K562 (cell line): ENCODE results near the gene RGL4. TPM values are rescaled to one million over a fixed set of nuclear protein-coding genes. Genes with fewer than 3 reads are reported as not detected.
A peak's percentile ranks its signal among the peaks of the same experiment; 100 is the strongest.

Experiments
- ASH1L ChIP-seq: fragments of 450-650 bp; IDR thresholded peaks from 2 replicates; pipeline ENCODE4 v1.6.1; 2018; ENCODE audit warnings: borderline replicate concordance, mild to moderate bottlenecking, low read depth; ENCODE audit not compliant: partially characterized antibody
- BRCA1 ChIP-seq, 2 experiments: fragments of 450-650 bp in 1 of 2; sonication (generic) in 1 of 2; formaldehyde crosslinking in 1 of 2; IDR thresholded peaks; 2 replicates each; pipeline versions ENCODE4 v1.5.0 to v1.6.1; 2017 to 2020; ENCODE audit warnings: mild to moderate bottlenecking in 1 of 2, missing genetic modification reagents in 1 of 2
- CBX3 ChIP-seq, 2 experiments: IDR thresholded peaks; 1 replicate in 1 of 2; 2 replicates in 1 of 2; pipeline ENCODE4 v1.6.1; 2012; ENCODE audit warnings: inconsistent platforms in 2 of 2, low read length in 2 of 2, borderline replicate concordance in 1 of 2, control low read depth in 1 of 2
- EP300 ChIP-seq: IDR thresholded peaks from 2 replicates; pipeline ENCODE4 v1.6.1; 2012; ENCODE audit warnings: low read length, improper control_type of control experiment
- ETV6 ChIP-seq, 3 experiments: fragments of 150-350 bp in 1 of 3; sonication (generic) in 1 of 3; formaldehyde crosslinking in 1 of 3; IDR thresholded peaks; 2 replicates each; pipeline versions ENCODE4 v1.6.1 to v1.8.0; 2014 to 2022; ENCODE audit warnings: borderline replicate concordance in 2 of 3, low read depth in 2 of 3, antibody characterized with exemption in 1 of 3, low read length in 1 of 3, mild to moderate bottlenecking in 1 of 3, missing genetic modification reagents in 1 of 3
- MAFK ChIP-seq: IDR thresholded peaks from 2 replicates; pipeline ENCODE4 v1.6.1; 2011; ENCODE audit warnings: low read length, improper control_type of control experiment
- MYC ChIP-seq, 2 experiments: fragments of 250-450 bp in 1 of 2; sonication (Bioruptor Pico) in 1 of 2; IDR thresholded peaks; 2 replicates each; pipeline versions ENCODE4 v1.5.1 to v1.6.1; 2012 to 2021; ENCODE audit warnings: low read depth in 2 of 2, borderline replicate concordance in 1 of 2, improper control_type of control experiment in 1 of 2, low read length in 1 of 2, mild to moderate bottlenecking in 1 of 2, moderate library complexity in 1 of 2
- NR3C1 ChIP-seq: sonication (generic); formaldehyde crosslinking; IDR thresholded peaks from 2 replicates; pipeline ENCODE4 v1.8.1; 2022; ENCODE audit warnings: missing genetic modification reagents
- RBM17 ChIP-seq: fragments of 200-400 bp; formaldehyde crosslinking; IDR thresholded peaks from 2 replicates; pipeline ENCODE4 v1.6.1; 2017; ENCODE audit warnings: low read depth, mild to moderate bottlenecking, low read length, borderline replicate concordance
- SMAD1 ChIP-seq: fragments of 150-350 bp; IDR thresholded peaks from 2 replicates; pipeline ENCODE4 v1.6.1; 2014; ENCODE audit warnings: low read length, low read depth; ENCODE audit not compliant: partially characterized antibody
- ZNF140 ChIP-seq: fragments of 250-450 bp; sonication (Bioruptor Pico); IDR thresholded peaks from 2 replicates; pipeline ENCODE4 v1.8.0; 2021; ENCODE audit warnings: moderate library complexity, mild to moderate bottlenecking, inconsistent platforms
- ZNF239 ChIP-seq: fragments of 250-450 bp; sonication (Bioruptor Pico); IDR thresholded peaks from 2 replicates; pipeline ENCODE4 v1.4.0; 2020; ENCODE audit warnings: mild to moderate bottlenecking
- ZNF766 ChIP-seq: fragments of 200-800 bp; sonication (Bioruptor generic); conservative IDR thresholded peaks from 2 replicates; pipeline ENCODE4 v1.6.1; 2016; ENCODE audit warnings: missing genetic modification characterization, missing compliant biosample characterization
- polyA plus RNA-seq, 8 experiments: library from polyadenylated mRNA; depleted of rRNA in 4 of 8; stranded (reverse) in 5 of 8; unstranded in 3 of 8; fragments of >200 nt; fragmentation: Nextera tagmentation in 2 of 8; fragmentation: Illumina TruSeq in 1 of 8; extraction: Ambion mirVana in 2 of 8; extraction: Trizol in 1 of 8; gene quantifications; 2 replicates each; pipeline versions ENCODE4 v1.2.1 to v1.2.3, GENCODE V29; 2011 to 2014; ENCODE audit warnings: inconsistent platforms in 1 of 8, missing spikeins in 1 of 8
- total RNA-seq, 7 experiments: library from RNA; depleted of rRNA in 6 of 7; stranded (reverse); fragments of >200 nt in 6 of 7; fragmentation: Illumina TruSeq in 2 of 7; extraction: Trizol in 2 of 7; gene quantifications; 2 replicates each; pipeline versions ENCODE4 v1.2.1 to v1.2.3, GENCODE V29; 2011 to 2021; ENCODE audit warnings: low replicate concordance in 1 of 7
- TF ChIP-seq, protein P1 (sequence below): fragments of 250-450 bp; sonication (Bioruptor Pico); IDR thresholded peaks from 2 replicates; pipeline ENCODE4 v1.8.0; 2021; ENCODE audit warnings: mild to moderate bottlenecking, moderate library complexity
- TF ChIP-seq, protein P2 (sequence below): fragments of 450-650 bp; conservative IDR thresholded peaks from 2 replicates; pipeline ENCODE4 v1.6.1; 2016; ENCODE audit warnings: missing genetic modification characterization, low read depth, mild to moderate bottlenecking, missing compliant biosample characterization, moderate library complexity
- TF ChIP-seq, protein P3 (sequence below): sonication (generic); formaldehyde crosslinking; IDR thresholded peaks from 2 replicates; pipeline ENCODE4 v1.8.1; 2023; ENCODE audit warnings: mild to moderate bottlenecking, missing genetic modification reagents, moderate library complexity
- TF ChIP-seq, protein P4 (sequence below): sonication (generic); formaldehyde crosslinking; IDR thresholded peaks from 2 replicates; pipeline ENCODE4 v1.8.1; 2023; ENCODE audit warnings: mild to moderate bottlenecking, missing genetic modification reagents

The RGL4 gene
- total and polyA plus RNA-seq, 9 of the 15 experiments (the other 6 are each of a cell fraction or from before 2014, with no cell fraction given), result not detected

DNA sequence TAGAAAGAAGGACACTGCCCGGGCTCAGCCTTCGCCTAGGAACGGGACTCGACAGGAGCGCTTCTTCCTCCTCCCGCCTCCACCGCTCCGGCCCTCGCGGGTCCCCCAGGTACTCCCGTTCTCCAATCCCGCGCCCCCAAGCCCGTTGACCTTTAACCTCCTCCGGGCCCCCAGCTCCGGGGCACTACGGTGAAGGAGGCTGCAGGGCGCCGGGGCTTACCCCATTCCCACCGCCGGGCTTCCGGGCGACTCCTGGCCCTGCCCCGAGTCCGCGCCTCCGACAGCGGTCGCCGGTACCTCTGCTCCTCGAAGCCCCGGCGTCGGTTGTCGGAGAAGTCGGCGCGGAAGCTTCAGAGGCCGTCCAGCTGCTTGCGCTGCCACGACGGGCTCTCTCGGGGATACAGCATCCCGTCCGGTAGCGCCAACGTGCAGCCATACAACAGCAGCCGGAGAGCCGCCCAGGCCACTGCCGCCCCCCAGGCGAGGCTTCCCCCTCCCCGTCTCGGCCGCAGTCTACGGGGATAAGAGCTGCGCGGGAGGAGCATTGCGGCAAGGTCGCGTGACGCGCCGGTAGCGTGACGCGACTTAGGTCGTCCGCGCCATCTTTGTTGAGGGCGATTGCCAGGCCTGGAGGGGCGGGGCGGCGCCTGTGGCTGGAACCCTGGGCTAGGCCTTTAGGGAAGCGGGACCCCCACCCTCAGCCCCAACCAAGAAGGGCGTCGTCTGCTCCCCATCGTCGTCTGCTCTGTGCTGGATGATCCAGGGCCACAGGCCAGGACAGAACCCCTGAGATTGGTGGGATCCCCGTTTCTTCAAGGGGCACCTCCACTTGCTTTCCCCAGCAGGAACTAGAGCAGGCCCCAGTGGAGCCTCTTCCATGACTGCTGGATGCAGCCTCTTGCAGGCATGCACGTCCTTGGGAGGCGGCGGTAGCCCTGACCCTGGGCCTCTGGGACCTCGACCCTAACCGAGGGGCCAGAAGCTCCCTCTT, 26.3 kb downstream of the RGL4 start (continued):
- TF ChIP-seq, protein P1, sequence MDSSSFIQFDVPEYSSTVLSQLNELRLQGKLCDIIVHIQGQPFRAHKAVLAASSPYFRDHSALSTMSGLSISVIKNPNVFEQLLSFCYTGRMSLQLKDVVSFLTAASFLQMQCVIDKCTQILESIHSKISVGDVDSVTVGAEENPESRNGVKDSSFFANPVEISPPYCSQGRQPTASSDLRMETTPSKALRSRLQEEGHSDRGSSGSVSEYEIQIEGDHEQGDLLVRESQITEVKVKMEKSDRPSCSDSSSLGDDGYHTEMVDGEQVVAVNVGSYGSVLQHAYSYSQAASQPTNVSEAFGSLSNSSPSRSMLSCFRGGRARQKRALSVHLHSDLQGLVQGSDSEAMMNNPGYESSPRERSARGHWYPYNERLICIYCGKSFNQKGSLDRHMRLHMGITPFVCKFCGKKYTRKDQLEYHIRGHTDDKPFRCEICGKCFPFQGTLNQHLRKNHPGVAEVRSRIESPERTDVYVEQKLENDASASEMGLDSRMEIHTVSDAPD (CRISPR knock-in tag), result no peak
- TF ChIP-seq MYC (IDR thresholded peaks at IDR 0.05; ENCODE audit: low read depth, low read length) (peak; percentile 71; the same call in 1 of the 2 replicates), MYC (CRISPR knock-in tag; IDR thresholded peaks at IDR 0.05; ENCODE audit: borderline replicate concordance, low read depth) (no peak), BRCA1 (IDR thresholded peaks at IDR 0.05) (no peak), BRCA1 (CRISPR knock-in tag; IDR thresholded peaks at IDR 0.05) (no peak), ZNF239 (CRISPR knock-in tag) (no peak), ZNF766 (CRISPR knock-in tag) (no peak), RBM17 (no peak), ZNF140 (CRISPR knock-in tag) (no peak), ASH1L (no peak), EP300 (no peak), MAFK (no peak), CBX3 (IDR thresholded peaks at IDR 0.05; ENCODE audit: borderline replicate concordance in 1 of 2, low read length in 2 of 2) (no peak), SMAD1 (no peak), NR3C1 (CRISPR knock-in tag) (no peak), ETV6 (IDR thresholded peaks at IDR 0.05; ENCODE audit: borderline replicate concordance in 1 of 2, low read depth in 2 of 2, low read length in 1 of 2) (no peak), ETV6 (CRISPR knock-in tag; IDR thresholded peaks at IDR 0.05; ENCODE audit: borderline replicate concordance) (no peak)
- TF ChIP-seq, protein P2, sequence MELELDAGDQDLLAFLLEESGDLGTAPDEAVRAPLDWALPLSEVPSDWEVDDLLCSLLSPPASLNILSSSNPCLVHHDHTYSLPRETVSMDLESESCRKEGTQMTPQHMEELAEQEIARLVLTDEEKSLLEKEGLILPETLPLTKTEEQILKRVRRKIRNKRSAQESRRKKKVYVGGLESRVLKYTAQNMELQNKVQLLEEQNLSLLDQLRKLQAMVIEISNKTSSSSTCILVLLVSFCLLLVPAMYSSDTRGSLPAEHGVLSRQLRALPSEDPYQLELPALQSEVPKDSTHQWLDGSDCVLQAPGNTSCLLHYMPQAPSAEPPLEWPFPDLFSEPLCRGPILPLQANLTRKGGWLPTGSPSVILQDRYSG (tag), result no peak
- TF ChIP-seq, protein P3, sequence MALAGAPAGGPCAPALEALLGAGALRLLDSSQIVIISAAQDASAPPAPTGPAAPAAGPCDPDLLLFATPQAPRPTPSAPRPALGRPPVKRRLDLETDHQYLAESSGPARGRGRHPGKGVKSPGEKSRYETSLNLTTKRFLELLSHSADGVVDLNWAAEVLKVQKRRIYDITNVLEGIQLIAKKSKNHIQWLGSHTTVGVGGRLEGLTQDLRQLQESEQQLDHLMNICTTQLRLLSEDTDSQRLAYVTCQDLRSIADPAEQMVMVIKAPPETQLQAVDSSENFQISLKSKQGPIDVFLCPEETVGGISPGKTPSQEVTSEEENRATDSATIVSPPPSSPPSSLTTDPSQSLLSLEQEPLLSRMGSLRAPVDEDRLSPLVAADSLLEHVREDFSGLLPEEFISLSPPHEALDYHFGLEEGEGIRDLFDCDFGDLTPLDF (CRISPR knock-in tag), result peak; percentile 8; the same call in 1 of the 2 replicates
- TF ChIP-seq, protein P4, sequence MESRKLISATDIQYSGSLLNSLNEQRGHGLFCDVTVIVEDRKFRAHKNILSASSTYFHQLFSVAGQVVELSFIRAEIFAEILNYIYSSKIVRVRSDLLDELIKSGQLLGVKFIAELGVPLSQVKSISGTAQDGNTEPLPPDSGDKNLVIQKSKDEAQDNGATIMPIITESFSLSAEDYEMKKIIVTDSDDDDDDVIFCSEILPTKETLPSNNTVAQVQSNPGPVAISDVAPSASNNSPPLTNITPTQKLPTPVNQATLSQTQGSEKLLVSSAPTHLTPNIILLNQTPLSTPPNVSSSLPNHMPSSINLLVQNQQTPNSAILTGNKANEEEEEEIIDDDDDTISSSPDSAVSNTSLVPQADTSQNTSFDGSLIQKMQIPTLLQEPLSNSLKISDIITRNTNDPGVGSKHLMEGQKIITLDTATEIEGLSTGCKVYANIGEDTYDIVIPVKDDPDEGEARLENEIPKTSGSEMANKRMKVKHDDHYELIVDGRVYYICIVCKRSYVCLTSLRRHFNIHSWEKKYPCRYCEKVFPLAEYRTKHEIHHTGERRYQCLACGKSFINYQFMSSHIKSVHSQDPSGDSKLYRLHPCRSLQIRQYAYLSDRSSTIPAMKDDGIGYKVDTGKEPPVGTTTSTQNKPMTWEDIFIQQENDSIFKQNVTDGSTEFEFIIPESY (CRISPR knock-in tag), result no peak
